GM12878 (cell line): ENCODE data around the gene YTHDF1. TPM values are rescaled to one million over a fixed set of nuclear protein-coding genes. Genes with fewer than 3 reads are reported as not detected.

Experiments
- ESRRA ChIP-seq: IDR thresholded peaks from 2 replicates; pipeline ENCODE4 v1.6.1; 2012; ENCODE audit warnings: mild to moderate bottlenecking, low read length, improper control_type of control experiment
- GATAD2B ChIP-seq: fragments of 450-650 bp; conservative IDR thresholded peaks from 2 replicates; pipeline ENCODE4 v1.6.1; 2017; ENCODE audit warnings: low read depth, mild to moderate bottlenecking, moderate library complexity
- IKZF1 ChIP-seq: fragments of 450-650 bp; conservative IDR thresholded peaks from 2 replicates; pipeline ENCODE4 v1.6.1; 2017; ENCODE audit warnings: antibody characterized with exemption, mild to moderate bottlenecking
- LARP7 ChIP-seq: fragments of 450-650 bp; IDR thresholded peaks from 2 replicates; pipeline ENCODE4 v1.6.1; 2017; ENCODE audit warnings: mild to moderate bottlenecking
- NRF1 ChIP-seq: conservative IDR thresholded peaks from 2 replicates; pipeline ENCODE4 v1.6.1; 2011; ENCODE audit warnings: mild to moderate bottlenecking, low read depth, low read length, improper control_type of control experiment
- PML ChIP-seq: IDR thresholded peaks from 2 replicates; pipeline ENCODE4 v1.6.1; 2012; ENCODE audit warnings: low read length, inconsistent platforms
- POLR2A ChIP-seq: IDR thresholded peaks from 2 replicates; pipeline ENCODE4 v1.6.1; 2011; ENCODE audit warnings: low read depth, mild to moderate bottlenecking, low read length
- POLR2AphosphoS2 ChIP-seq: IDR thresholded peaks from 2 replicates; pipeline ENCODE4 v1.6.1; 2011; ENCODE audit warnings: low read depth, mild to moderate bottlenecking, low read length, improper control_type of control experiment, moderate library complexity
- POLR2AphosphoS5 ChIP-seq: IDR thresholded peaks from 2 replicates; pipeline ENCODE4 v1.6.1; 2011; ENCODE audit warnings: mild to moderate bottlenecking, low read length, inconsistent platforms
- RAD21 ChIP-seq: IDR thresholded peaks from 2 replicates; pipeline ENCODE4 v1.6.1; 2011; ENCODE audit warnings: mild to moderate bottlenecking, low read depth, low read length, moderate library complexity; ENCODE audit not compliant: insufficient read depth
- RUNX3 ChIP-seq: IDR thresholded peaks from 2 replicates; pipeline ENCODE4 v1.6.1; 2012; ENCODE audit warnings: low read length, inconsistent platforms
- SMARCA5 ChIP-seq: fragments of 450-650 bp; IDR thresholded peaks from 2 replicates; pipeline ENCODE4 v1.6.1; 2017; ENCODE audit warnings: mild to moderate bottlenecking
- SREBF2 ChIP-seq: IDR thresholded peaks from 2 replicates; pipeline ENCODE4 v1.6.1; 2012; ENCODE audit warnings: mild to moderate bottlenecking, low read length
- SRF ChIP-seq, 2 experiments: IDR thresholded peaks; 2 replicates each; pipeline ENCODE4 v1.6.1; 2011; ENCODE audit warnings: low read depth in 2 of 2, low read length in 2 of 2, mild to moderate bottlenecking in 1 of 2, moderate library complexity in 1 of 2
- TCF12 ChIP-seq: IDR thresholded peaks from 2 replicates; pipeline ENCODE4 v1.6.1; 2011; ENCODE audit warnings: low read depth, mild to moderate bottlenecking, low read length
- YY1 ChIP-seq: IDR thresholded peaks from 2 replicates; pipeline ENCODE4 v1.6.1; 2011; ENCODE audit warnings: low read depth, mild to moderate bottlenecking, low read length
- polyA plus RNA-seq, 11 experiments: library from polyadenylated mRNA; depleted of rRNA in 4 of 11; unstranded in 6 of 11; stranded (reverse) in 5 of 11; fragments of >200 nt; fragmentation: Nextera tagmentation in 4 of 11; fragmentation: Illumina TruSeq in 1 of 11; extraction: Ambion mirVana in 4 of 11; extraction: Trizol in 1 of 11; gene quantifications; 1 replicate in 1 of 11; 2 replicates in 10 of 11; pipeline versions ENCODE4 v1.2.1 to v1.2.3, GENCODE V29; 2011 to 2016; ENCODE audit warnings: inconsistent platforms in 2 of 11, missing spikeins in 2 of 11, low read depth in 1 of 11
- total RNA-seq, 4 experiments: library from RNA; depleted of rRNA in 3 of 4; stranded (reverse); fragments of >200 nt in 3 of 4; fragmentation: Illumina TruSeq in 1 of 4; extraction: Trizol in 1 of 4; gene quantifications; 2 replicates each; pipeline versions ENCODE4 v1.2.1 to v1.2.3, GENCODE V29; 2013 to 2021
- TF ChIP-seq, protein P1 (sequence below): fragments of 450-650 bp; IDR thresholded peaks from 2 replicates; pipeline ENCODE4 v1.6.1; 2016; ENCODE audit warnings: mild to moderate bottlenecking, moderate library complexity, borderline replicate concordance
- TF ChIP-seq, protein P2 (sequence below): IDR thresholded peaks from 2 replicates; pipeline ENCODE4 v1.6.1; 2011; ENCODE audit warnings: low read depth, low read length, improper control_type of control experiment, borderline replicate concordance
- TF ChIP-seq, protein P3 (sequence below): IDR thresholded peaks from 2 replicates; pipeline ENCODE4 v1.6.1; 2012; ENCODE audit warnings: low read depth, low read length, improper control_type of control experiment
- TF ChIP-seq, protein P4 (sequence below): IDR thresholded peaks from 2 replicates; pipeline ENCODE4 v1.6.1; 2011; ENCODE audit warnings: borderline replicate concordance, low read depth, mild to moderate bottlenecking, moderate library complexity, mixed read lengths, low read length; ENCODE audit not compliant: insufficient read depth; ENCODE audit errors: extremely low read length
- TF ChIP-seq, protein P5 (sequence below): fragments of 450-650 bp; IDR thresholded peaks from 2 replicates; pipeline ENCODE4 v1.6.1; 2017; ENCODE audit warnings: borderline replicate concordance

Gene YTHDF1
- total and polyA plus RNA-seq, 10 of the 15 experiments (the other 5 are each of a cell fraction or from before 2014, with no cell fraction given) = 4.6 to 37.8 (median 20.5) TPM

DNA sequence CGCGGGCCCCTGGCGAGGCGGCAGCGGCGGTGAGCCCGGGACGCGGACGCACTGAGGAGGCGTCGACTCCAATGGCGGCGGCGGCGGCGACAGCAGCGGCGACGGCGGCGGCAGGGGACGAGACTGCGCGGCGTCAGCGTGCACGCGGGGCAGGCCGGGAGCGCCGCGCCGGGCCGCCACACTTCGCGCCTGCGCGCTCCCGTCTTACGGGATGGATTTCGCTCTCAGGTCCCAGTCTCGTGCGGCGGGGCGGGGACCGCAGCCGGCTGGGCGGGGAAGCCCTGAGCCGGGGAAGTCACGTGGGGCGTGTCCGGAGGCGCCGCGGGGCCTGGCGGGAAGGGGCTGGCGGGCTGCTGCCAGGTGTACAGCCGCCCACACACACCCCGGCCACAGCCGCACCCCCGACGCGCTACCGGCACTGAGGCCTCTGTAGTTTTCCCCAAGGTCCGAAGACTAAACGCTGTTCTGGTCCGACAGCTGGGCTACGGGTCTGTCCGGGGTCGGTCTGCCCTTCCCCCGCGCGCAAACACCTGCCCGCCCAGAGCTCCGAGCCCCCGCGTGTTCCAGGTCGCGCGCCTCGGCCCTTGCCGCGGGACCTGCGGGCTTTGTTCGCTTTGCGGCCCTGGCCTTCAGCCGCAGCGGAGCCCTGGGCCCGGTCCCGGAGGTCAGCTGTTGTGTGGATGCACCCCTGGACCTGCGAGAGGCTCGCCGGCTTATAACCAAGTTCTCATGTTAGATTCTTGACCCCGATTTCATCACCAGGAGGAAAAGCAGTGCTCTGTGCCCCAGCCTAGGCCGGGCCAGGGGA, at the start of gene YTHDF1 (continued):
- TF ChIP-seq, protein P1, sequence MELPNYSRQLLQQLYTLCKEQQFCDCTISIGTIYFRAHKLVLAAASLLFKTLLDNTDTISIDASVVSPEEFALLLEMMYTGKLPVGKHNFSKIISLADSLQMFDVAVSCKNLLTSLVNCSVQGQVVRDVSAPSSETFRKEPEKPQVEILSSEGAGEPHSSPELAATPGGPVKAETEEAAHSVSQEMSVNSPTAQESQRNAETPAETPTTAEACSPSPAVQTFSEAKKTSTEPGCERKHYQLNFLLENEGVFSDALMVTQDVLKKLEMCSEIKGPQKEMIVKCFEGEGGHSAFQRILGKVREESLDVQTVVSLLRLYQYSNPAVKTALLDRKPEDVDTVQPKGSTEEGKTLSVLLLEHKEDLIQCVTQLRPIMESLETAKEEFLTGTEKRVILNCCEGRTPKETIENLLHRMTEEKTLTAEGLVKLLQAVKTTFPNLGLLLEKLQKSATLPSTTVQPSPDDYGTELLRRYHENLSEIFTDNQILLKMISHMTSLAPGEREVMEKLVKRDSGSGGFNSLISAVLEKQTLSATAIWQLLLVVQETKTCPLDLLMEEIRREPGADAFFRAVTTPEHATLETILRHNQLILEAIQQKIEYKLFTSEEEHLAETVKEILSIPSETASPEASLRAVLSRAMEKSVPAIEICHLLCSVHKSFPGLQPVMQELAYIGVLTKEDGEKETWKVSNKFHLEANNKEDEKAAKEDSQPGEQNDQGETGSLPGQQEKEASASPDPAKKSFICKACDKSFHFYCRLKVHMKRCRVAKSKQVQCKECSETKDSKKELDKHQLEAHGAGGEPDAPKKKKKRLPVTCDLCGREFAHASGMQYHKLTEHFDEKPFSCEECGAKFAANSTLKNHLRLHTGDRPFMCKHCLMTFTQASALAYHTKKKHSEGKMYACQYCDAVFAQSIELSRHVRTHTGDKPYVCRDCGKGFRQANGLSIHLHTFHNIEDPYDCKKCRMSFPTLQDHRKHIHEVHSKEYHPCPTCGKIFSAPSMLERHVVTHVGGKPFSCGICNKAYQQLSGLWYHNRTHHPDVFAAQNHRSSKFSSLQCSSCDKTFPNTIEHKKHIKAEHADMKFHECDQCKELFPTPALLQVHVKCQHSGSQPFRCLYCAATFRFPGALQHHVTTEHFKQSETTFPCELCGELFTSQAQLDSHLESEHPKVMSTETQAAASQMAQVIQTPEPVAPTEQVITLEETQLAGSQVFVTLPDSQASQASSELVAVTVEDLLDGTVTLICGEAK = no peak
- TF ChIP-seq, protein P2, sequence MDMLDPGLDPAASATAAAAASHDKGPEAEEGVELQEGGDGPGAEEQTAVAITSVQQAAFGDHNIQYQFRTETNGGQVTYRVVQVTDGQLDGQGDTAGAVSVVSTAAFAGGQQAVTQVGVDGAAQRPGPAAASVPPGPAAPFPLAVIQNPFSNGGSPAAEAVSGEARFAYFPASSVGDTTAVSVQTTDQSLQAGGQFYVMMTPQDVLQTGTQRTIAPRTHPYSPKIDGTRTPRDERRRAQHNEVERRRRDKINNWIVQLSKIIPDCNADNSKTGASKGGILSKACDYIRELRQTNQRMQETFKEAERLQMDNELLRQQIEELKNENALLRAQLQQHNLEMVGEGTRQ = peak; percentile 91
- TF ChIP-seq YY1 (peak; percentile 94), TCF12 (peak; percentile 94), GATAD2B (peak; percentile 44; the same call in 1 of the 2 replicates), PML (no peak), RAD21 (no peak), SREBF2 (peak; percentile 83), LARP7 (peak; percentile 42; the same call in 1 of the 2 replicates), ESRRA (no peak), SMARCA5 (0 out of 2 replicates have a peak, but pooled peaks have one; percentile 6), POLR2AphosphoS5 (peak; percentile 35; the same call in 1 of the 2 replicates), POLR2A (peak; percentile 78), RUNX3 (peak; percentile 75), IKZF1 (peak; percentile 90), SRF (IDR thresholded peaks at IDR 0.05; ENCODE audit: low read depth in 2 of 2, low read length in 2 of 2) (0 out of 4 replicates have a peak, but pooled peaks of 1 of the 2 experiments have one; percentile 2), POLR2AphosphoS2 (0 out of 2 replicates have a peak, but pooled peaks have one; percentile 45), NRF1 (peak; percentile 49)
- TF ChIP-seq, protein P3, sequence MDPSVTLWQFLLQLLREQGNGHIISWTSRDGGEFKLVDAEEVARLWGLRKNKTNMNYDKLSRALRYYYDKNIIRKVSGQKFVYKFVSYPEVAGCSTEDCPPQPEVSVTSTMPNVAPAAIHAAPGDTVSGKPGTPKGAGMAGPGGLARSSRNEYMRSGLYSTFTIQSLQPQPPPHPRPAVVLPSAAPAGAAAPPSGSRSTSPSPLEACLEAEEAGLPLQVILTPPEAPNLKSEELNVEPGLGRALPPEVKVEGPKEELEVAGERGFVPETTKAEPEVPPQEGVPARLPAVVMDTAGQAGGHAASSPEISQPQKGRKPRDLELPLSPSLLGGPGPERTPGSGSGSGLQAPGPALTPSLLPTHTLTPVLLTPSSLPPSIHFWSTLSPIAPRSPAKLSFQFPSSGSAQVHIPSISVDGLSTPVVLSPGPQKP = no peak
- TF ChIP-seq, protein P4, sequence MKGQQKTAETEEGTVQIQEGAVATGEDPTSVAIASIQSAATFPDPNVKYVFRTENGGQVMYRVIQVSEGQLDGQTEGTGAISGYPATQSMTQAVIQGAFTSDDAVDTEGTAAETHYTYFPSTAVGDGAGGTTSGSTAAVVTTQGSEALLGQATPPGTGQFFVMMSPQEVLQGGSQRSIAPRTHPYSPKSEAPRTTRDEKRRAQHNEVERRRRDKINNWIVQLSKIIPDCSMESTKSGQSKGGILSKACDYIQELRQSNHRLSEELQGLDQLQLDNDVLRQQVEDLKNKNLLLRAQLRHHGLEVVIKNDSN = peak; percentile 96
- TF ChIP-seq, protein P5, sequence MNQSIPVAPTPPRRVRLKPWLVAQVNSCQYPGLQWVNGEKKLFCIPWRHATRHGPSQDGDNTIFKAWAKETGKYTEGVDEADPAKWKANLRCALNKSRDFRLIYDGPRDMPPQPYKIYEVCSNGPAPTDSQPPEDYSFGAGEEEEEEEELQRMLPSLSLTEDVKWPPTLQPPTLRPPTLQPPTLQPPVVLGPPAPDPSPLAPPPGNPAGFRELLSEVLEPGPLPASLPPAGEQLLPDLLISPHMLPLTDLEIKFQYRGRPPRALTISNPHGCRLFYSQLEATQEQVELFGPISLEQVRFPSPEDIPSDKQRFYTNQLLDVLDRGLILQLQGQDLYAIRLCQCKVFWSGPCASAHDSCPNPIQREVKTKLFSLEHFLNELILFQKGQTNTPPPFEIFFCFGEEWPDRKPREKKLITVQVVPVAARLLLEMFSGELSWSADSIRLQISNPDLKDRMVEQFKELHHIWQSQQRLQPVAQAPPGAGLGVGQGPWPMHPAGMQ = no peak
- TF ChIP-seq, all 136 proteins: peak for 41
